Measurements from ENCODE around the gene ENPP3. TPM values are rescaled to one million over a fixed set of nuclear protein-coding genes. Genes with fewer than 3 reads are reported as not detected.

ENPP3 gene
- polyA plus RNA-seq, 1 donor from 2014 or later, result 0.50 TPM

DNA sequence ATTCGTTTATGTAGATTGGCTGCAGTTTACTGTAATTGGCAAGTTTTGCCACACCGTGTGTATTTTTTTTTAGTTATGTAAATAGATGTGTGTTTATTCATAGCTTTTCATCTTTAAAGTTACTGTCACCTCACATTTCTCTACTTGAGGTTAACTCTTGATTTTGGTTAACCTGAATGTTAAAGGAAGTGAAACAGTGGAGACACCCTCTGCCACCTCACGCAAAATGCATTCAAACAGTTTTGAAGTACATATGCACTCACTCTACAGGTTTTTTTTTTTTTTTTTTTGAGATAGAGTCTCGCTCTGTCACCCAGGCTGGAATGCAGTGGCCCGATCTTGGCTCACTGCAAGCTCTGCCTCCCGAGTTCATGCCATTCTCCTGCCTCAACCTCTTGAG, 46.4 kb downstream of the ENPP3 start:
- no peaks in the 10 kb centered on the region for H3K27me3 ChIP-seq (ENCODE audit: insufficient read depth, low read depth, low read length)
- no peaks in the 10 kb centered on the region for H3K36me3 ChIP-seq (ENCODE audit: insufficient read depth, low read length)
- no peaks in the 10 kb centered on the region for H3F3A ChIP-seq (ENCODE audit: insufficient read depth, low read length, poor library complexity, severe bottlenecking)
- H3K9me3 ChIP-seq (ENCODE audit: low read length), result no peaks in the 10 kb centered on the region
- TF ChIP-seq SMC3 (conservative IDR thresholded peaks at IDR 0.05; ENCODE audit: poor library complexity) (no peak), TAF1 (IDR thresholded peaks at IDR 0.05; ENCODE audit: low read depth) (no peak), POLR2AphosphoS5 (IDR thresholded peaks at IDR 0.05) (no peak), EP300 (conservative IDR thresholded peaks at IDR 0.05; ENCODE audit: poor library complexity, severe bottlenecking) (no peak), MXI1 (conservative IDR thresholded peaks at IDR 0.05; ENCODE audit: poor library complexity, severe bottlenecking) (no peak), EZH2 (IDR thresholded peaks at IDR 0.05; ENCODE audit: borderline replicate concordance, insufficient read depth, low read length, poor library complexity, severe bottlenecking) (no peak), RAD21 (conservative IDR thresholded peaks at IDR 0.05) (no peak)
- TF ChIP-seq, protein P1, sequence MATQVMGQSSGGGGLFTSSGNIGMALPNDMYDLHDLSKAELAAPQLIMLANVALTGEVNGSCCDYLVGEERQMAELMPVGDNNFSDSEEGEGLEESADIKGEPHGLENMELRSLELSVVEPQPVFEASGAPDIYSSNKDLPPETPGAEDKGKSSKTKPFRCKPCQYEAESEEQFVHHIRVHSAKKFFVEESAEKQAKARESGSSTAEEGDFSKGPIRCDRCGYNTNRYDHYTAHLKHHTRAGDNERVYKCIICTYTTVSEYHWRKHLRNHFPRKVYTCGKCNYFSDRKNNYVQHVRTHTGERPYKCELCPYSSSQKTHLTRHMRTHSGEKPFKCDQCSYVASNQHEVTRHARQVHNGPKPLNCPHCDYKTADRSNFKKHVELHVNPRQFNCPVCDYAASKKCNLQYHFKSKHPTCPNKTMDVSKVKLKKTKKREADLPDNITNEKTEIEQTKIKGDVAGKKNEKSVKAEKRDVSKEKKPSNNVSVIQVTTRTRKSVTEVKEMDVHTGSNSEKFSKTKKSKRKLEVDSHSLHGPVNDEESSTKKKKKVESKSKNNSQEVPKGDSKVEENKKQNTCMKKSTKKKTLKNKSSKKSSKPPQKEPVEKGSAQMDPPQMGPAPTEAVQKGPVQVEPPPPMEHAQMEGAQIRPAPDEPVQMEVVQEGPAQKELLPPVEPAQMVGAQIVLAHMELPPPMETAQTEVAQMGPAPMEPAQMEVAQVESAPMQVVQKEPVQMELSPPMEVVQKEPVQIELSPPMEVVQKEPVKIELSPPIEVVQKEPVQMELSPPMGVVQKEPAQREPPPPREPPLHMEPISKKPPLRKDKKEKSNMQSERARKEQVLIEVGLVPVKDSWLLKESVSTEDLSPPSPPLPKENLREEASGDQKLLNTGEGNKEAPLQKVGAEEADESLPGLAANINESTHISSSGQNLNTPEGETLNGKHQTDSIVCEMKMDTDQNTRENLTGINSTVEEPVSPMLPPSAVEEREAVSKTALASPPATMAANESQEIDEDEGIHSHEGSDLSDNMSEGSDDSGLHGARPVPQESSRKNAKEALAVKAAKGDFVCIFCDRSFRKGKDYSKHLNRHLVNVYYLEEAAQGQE (IDR thresholded peaks at IDR 0.05; ENCODE audit: borderline replicate concordance), result no peak
- TF ChIP-seq, protein P2, sequence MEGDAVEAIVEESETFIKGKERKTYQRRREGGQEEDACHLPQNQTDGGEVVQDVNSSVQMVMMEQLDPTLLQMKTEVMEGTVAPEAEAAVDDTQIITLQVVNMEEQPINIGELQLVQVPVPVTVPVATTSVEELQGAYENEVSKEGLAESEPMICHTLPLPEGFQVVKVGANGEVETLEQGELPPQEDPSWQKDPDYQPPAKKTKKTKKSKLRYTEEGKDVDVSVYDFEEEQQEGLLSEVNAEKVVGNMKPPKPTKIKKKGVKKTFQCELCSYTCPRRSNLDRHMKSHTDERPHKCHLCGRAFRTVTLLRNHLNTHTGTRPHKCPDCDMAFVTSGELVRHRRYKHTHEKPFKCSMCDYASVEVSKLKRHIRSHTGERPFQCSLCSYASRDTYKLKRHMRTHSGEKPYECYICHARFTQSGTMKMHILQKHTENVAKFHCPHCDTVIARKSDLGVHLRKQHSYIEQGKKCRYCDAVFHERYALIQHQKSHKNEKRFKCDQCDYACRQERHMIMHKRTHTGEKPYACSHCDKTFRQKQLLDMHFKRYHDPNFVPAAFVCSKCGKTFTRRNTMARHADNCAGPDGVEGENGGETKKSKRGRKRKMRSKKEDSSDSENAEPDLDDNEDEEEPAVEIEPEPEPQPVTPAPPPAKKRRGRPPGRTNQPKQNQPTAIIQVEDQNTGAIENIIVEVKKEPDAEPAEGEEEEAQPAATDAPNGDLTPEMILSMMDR (IDR thresholded peaks at IDR 0.05; ENCODE audit: poor library complexity, severe bottlenecking), result no peak
- H3K79me2 ChIP-seq (replicated peaks; ENCODE audit: insufficient read depth, low read length), result no peaks in the 10 kb centered on the region
- no peak overlapping the region for H3K9ac ChIP-seq (ENCODE audit: low read length)
- H3K9me2 ChIP-seq (ENCODE audit: insufficient read depth, low read length), result no peaks in the 10 kb centered on the region
- no peak overlapping the region for H3K4me3 ChIP-seq (ENCODE audit: low read length)
- H3K4me2 ChIP-seq (ENCODE audit: low read length), result no peak overlapping the region
- H4K20me1 ChIP-seq (ENCODE audit: insufficient read depth), result no peaks in the 10 kb centered on the region
- no peak overlapping the region for H2AFZ ChIP-seq (ENCODE audit: low read depth, low read length)
- no peak overlapping the region for H3K27ac ChIP-seq (ENCODE audit: low read length)

DNA sequence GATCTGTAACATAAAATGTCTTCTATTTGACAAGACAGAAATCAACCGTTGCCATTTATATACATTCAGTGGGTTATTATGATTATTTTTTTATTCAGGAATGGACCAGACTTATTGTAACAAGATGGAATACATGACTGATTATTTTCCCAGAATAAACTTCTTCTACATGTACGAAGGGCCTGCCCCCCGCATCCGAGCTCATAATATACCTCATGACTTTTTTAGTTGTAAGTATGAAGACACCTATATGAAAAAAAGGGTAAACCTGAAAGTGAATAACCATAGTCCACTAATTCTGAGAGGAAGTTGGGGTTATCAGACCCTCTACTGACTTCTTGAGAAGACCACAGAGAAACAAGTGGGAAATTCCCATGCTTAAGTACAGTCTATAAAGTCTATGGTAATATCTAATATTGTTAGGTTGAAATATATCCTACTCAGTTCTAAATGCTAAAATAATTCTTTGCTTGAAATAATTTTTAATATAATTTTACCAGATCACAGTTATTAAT, 48.2 kb downstream of the ENPP3 start:
- no peak for TF ChIP-seq EP300 (conservative IDR thresholded peaks at IDR 0.05; ENCODE audit: poor library complexity, severe bottlenecking)
- TF ChIP-seq POLR2AphosphoS5 (IDR thresholded peaks at IDR 0.05), result no peak
- no peak for TF ChIP-seq RAD21 (conservative IDR thresholded peaks at IDR 0.05)
- TF ChIP-seq, protein P1 (IDR thresholded peaks at IDR 0.05; ENCODE audit: borderline replicate concordance), result no peak
- TF ChIP-seq SMC3 (conservative IDR thresholded peaks at IDR 0.05; ENCODE audit: poor library complexity), result no peak
- H3K4me2 ChIP-seq (ENCODE audit: low read length), result no peak overlapping the region

More for the DNA sequence above, 48.2 kb downstream of the ENPP3 start:
- Histone ChIP-seq H3F3A (ENCODE audit: insufficient read depth, low read length, poor library complexity, severe bottlenecking) (no peaks in the 10 kb centered on the region), H4K20me1 (ENCODE audit: insufficient read depth) (no peaks in the 10 kb centered on the region), H3K27ac (ENCODE audit: low read length) (no peak overlapping the region), H2AFZ (ENCODE audit: low read depth, low read length) (no peak overlapping the region), H3K4me3 (ENCODE audit: low read length) (no peak overlapping the region), H3K9ac (ENCODE audit: low read length) (no peak overlapping the region), H3K9me3 (ENCODE audit: low read length) (no peaks in the 10 kb centered on the region), H3K27me3 (ENCODE audit: insufficient read depth, low read depth, low read length) (no peaks in the 10 kb centered on the region), H3K79me2 (replicated peaks; ENCODE audit: insufficient read depth, low read length) (no peaks in the 10 kb centered on the region), H3K36me3 (ENCODE audit: insufficient read depth, low read length) (no peaks in the 10 kb centered on the region), H3K9me2 (ENCODE audit: insufficient read depth, low read length) (no peaks in the 10 kb centered on the region)
